DMS79 (cell line): ENCODE data around the gene PPFIBP1.
"Not testable (repeated sequence)": the region's sequence is repeated elsewhere in the genome, so short reads cannot be mapped to it uniquely, and the experiment has no call there.

Experiments
- DNase-seq: peaks from one replicate; lab custom pipeline; 2025; lab: John Stamatoyannopoulos, UW

PPFIBP1 gene

DNA sequence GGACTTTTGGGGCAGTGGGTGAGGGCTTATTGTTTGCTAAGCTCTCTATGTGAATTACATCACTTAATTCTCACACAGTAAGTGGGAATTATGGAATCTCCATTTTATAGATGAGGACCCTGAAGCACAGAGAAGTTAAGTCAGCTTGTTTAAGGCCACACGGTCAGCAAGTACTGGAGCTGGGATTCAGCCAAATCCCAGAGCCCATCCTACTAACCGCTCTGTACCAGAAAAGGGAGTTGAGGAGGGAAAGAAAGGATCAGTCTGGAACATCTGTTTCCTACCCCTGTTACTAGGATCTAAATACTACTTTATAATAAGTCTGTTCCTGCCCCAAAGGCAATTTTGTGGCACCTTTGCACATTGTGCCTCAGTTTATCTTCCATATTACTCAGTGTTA is 42.6 kb downstream of the PPFIBP1 start:
- no peak for DNase-seq

GRCh38 chr12:27571463-27571862 is 47.5 kb downstream of the PPFIBP1 start:
- DNase-seq = no peak

GRCh38 chr12:27572486-27573255 is 48.7 kb downstream of the PPFIBP1 start:
- DNase-seq = no peak

GRCh38 chr12:27573972-27574371 is 50.0 kb downstream of the PPFIBP1 start:
- DNase-seq = no peak

DNA sequence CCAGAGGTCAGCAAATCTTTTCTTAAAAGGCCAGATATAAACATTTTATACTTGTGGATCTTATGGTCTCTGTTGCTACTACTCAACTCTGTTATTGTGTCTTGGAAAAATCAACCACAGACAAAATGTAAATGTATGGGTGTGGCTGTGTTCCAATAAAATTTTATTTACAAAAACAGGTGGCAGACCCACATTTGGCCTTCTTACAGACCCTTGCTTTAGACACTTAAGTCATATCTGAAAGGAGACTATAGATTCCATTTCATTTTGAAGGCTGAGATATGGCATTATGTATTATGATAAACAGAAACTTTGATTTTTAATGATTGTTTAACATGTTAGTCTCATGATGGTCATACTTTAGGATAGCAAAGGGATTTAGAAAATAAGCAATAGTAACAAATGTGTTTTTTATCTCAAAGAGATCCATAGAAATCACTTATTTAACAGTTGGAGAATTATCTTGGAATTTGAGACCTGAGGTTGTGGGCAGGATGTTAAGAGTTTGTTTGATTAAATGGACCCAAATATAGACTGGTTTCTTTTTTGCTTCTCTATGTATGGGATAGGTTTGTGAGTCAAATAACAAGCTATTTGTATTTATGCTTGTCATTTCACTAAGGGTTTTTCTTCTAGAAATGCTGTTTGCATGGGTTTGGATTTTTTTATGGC is 51.2 kb downstream of the PPFIBP1 start:
- no peak for DNase-seq

DNA sequence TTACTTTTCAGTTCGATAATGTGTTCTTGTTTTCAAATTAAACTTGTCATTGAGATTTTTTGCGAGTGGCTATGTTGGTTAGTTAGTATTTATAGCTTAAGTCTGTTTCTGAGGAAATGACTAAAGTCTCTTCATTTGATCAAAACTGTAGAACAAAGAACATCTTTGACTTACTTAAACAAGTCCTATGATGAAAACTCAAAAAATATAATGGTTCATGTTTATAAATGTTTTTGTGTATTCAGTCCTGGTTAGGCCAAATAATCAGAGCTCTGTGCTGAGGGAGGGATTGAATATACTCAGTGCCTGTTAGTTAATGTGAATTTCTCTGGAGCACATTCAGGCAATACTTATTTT is 51.7 kb downstream of the PPFIBP1 start:
- no peak for DNase-seq

DNA sequence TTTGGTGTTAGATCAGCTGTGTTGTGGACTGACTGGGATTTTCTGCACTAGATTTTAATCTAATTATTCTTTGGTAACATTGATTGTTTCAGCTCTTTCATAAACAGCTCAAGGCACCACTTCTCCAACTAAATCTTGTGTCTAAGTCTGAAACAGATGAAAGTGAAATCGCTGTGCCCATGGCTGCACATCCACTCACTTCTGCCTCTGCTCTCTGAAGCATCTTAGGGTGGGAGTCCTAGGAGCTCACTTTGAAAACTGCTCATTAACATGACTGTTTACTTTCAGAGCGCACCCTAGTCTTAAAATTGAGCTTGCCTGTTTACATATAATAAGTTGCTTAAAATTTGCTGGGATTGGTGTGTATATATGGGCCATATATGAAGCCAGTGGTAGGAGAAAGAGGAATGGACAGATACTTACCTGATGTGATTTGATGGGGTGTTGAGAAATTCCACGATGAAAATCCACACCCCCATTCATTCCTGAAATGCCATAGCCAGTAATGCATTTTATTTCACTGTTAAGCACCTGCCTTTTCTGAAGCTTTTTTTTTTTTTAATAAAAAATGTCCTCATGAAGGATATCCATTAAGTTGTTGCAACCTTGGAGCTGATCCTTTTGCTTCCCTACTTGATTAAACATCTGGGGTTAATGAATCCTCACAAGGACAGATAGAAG is 52.8 kb downstream of the PPFIBP1 start:
- DNase-seq = no peak

DNA sequence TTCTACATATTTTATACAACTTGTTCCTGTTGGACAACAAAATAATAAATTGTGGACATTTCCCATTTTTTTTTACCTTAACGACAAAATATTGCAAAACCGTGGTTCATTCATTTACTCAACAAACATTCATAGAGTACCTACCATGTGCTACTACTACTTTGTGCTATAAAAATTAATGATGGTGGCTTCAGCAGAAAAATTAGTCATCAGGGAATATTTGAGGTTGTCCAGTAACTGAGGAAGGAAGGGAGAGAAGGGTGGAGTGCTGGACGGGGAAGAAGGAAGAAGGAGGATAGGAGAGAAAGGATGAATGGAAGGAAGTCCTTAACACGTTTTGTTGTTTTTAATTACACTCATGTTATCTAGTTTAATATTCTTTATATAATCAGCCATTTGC is 53.7 kb downstream of the PPFIBP1 start:
- DNase-seq = no peak

DNA sequence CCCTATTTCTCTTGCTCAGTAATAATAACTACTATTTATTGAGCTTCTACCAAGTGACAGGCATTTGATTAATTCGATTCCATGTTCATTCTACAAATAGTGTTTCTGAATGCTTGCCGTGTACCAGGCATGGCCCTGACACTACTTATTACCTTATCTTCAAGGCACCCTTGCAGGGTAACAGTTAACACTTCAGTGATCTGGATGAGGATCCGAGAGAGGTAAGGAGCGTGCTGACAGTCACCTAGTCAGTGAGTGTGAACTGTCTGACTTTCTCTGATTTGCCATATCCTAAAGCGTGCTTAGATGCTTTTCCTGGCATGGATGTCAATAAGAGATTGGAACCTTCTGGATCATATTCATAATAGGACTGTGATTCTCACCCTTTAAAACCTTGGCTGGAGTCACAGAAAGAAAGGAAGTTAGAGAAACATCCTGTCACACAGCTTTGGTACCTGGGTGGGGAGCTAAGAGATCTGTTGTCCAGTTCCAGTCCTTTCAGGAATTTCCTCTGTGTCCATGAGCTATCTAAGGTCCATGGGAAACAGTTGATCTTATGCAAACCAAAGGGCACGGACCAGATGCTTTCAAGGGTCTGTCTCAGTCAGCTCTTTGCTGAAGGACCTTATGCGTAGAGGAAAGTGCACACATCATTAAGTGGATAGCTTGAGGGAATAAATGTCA is 54.8 kb downstream of the PPFIBP1 start:
- no peak for DNase-seq

DNA sequence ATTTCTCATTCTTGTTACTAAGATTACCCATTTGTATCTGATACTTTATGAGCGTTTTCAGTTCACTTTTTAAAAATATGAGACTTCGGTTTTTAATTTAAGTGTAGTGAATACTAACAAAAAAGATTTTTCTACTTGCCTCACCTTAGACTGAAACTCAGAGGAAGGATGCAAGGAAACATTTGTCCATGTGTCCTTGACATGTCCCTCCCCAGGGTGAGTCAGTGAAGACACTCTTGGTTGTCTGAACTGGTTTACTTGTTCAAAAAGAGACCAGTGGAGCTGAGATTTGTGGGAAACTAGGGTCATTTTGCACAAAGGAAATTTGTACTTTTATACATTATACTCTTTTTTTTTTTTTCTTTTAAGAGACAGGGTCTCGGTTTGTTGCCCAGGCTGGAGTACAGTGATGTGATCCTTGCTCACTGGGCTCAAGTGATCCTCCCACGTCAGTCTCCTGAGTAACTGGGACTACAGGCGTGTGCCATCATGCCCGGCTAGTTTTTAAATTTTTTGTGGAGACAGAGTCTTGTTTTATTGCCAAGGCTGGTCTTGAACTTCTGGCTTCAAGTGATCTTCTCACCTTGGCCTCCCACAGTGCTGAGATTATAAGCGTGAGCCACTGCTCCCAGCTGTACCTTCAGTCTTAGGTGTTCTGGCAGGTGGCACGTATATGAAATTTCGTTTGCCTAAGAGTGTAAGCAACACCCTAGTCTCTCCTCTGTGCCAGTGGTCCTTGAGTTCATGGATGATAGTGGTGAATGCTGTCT is 56.7 kb downstream of the PPFIBP1 start:
- no peak for DNase-seq

GRCh38 chr12:27581331-27581671 is 57.3 kb downstream of the PPFIBP1 start:
- DNase-seq = not testable (repeated sequence)

GRCh38 chr12:27581833-27582232 is 57.8 kb downstream of the PPFIBP1 start:
- DNase-seq = not testable (repeated sequence)

DNA sequence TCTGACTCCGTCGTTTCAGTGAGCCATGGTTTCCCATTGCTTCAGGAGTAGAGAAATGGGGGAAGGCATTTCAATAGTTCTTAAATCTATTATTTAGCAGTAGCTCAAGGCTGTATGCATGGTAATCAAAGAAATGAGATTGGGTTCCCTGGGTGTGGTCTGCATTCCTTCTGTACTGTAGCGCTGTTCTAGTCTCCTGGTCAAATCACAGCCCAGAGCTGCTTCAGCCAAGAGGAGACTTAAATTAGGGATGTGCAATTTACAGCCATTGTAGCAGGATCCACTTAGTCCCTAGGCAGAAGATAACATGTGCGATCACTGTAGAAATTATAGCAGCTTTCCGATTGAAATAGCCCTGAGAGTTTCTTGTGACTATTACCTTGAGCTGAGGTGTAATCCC is 58.4 kb downstream of the PPFIBP1 start:
- not testable (repeated sequence) for DNase-seq

DNA sequence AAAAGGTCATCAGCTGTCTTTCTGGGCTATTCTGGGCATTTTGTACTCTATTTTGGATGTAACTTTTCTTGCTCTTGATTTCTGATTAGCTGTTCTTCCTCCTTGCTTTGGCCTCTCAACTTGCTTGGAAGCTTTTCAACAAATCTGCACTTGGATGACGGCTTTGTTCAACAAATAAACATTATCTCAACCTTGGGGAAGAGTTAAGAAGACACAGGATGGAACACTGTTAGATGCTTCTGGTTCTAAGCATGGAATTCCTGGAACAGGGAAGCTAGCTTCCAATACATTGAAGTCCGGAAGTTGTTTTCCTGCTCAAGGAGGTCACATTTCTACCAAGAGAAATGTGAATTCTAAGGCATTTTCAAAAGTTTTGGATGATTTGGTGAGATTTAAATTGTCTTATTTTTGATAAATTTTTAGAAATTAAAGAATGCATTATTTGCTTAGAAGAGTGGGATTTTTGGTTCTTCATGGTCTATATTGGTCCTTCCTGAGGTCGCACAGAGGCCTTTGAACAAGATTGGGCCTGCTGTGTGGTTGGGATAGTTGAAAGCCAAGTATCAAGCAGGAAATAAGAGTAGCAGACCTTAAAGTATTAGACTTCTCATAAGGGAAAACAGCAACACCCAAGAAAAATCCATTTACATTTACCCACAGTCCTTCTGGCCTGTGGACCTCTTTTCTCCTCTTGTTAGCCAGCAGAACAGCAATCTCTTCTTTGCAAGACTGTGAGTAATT is 59.2 kb downstream of the PPFIBP1 start:
- no peak for DNase-seq

DNA sequence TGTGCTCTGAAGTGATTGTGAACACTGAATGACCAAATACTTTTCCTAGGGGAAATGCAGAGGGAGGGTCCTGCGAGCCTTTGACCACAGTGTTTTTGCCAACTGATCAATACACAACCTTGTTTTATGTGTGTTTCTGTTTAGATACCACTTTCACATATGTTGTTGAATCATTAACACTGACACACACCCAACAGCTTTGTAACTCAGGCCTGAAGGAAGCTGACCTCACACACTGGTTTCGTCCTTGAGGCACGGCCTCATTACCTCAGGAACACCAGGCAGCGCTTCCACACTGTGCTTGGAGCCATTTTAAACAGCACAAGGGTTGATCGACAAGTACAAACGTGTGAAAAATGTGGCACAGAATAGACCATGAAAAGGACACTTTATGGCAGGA is 60.0 kb downstream of the PPFIBP1 start:
- DNase-seq = no peak

DNA sequence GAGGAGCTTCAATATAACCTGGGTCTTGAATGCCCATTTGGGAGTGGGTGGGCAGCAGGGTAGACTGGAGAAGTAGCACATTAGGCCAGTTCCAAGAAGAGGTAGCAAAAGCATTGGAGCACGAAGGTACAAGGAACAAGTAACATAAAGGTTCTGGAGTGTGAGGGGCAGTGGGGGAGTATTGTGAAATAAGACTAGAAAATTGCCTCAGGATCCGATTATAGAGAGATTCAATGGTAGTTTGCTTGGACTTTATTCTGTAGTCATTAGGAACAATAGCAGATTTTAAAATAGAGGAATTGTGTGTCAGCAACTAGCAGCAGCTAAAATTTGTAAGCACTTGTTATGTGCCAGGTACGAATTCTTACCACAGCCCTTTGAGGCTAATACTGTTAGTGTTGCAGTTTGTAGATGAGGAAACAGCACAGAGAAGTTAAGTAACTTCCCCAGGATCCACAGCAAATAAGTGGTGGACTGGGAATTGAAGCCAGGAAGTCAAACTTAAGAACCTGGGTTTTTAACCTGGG is 61.8 kb downstream of the PPFIBP1 start:
- DNase-seq = no peak

- DNase-seq = not testable (repeated sequence)
These were observed 64.2 kb downstream of the PPFIBP1 start for GRCh38 chr12:27588075-27588730.

DNA sequence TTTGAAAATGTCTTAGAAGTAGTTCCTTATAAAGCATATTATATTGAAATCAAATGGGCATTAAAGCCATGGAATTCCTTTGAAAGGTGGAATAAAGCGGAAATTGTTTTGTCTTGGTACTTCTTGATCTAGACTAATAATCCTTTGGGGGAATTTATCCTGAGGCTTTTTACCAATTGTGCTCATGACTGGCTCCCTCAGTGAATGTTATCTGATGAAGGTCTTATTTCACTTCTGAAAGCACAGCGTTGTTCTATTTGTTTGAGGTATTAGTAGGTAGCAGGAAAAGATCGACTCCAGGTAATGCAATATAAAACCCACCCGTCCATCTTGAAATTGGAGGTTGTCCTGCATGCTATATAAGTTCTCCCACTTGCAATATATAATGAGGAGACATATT is 64.8 kb downstream of the PPFIBP1 start:
- DNase-seq = no peak

GRCh38 chr12:27589419-27589818 is 65.4 kb downstream of the PPFIBP1 start:
- DNase-seq = no peak

- not testable (repeated sequence) for DNase-seq
These were observed 67.7 kb downstream of the PPFIBP1 start for GRCh38 chr12:27591698-27592097.
